WI38 (cell line): ENCODE measurements around the gene KNOP1.

Source experiments
- H3K4me3 ChIP-seq: 2 replicates; pipeline ENCODE4 v1.5.1; 2011; ENCODE audit warnings: low read depth, mild to moderate bottlenecking, control low read depth, low read length
- TF ChIP-seq, protein P1 (sequence below): IDR thresholded peaks from 2 replicates; pipeline ENCODE4 v1.5.1; 2012; ENCODE audit warnings: low read depth, mild to moderate bottlenecking, control low read depth, low read length

Gene KNOP1

DNA sequence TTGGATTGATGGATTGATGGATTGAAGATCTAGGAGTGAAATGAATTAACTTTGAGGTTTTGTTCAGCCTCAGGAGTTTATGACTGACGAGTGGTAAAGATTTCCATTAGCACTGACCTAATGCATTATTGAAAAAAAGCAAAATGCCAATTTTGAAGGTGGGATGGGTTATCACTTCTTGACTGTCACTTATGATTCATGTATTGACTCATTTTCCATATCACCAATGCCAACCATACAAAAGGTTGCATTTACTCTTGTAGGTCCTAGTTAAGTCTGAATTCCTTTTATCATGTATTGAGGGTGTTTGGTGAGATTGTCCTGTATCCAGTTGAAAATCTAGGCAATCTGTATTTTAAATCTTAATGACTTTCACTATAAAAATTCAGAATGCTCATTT lies 57.6 kb downstream of the KNOP1 start:
- TF ChIP-seq, protein P1, sequence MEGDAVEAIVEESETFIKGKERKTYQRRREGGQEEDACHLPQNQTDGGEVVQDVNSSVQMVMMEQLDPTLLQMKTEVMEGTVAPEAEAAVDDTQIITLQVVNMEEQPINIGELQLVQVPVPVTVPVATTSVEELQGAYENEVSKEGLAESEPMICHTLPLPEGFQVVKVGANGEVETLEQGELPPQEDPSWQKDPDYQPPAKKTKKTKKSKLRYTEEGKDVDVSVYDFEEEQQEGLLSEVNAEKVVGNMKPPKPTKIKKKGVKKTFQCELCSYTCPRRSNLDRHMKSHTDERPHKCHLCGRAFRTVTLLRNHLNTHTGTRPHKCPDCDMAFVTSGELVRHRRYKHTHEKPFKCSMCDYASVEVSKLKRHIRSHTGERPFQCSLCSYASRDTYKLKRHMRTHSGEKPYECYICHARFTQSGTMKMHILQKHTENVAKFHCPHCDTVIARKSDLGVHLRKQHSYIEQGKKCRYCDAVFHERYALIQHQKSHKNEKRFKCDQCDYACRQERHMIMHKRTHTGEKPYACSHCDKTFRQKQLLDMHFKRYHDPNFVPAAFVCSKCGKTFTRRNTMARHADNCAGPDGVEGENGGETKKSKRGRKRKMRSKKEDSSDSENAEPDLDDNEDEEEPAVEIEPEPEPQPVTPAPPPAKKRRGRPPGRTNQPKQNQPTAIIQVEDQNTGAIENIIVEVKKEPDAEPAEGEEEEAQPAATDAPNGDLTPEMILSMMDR, result no peak
- no peak overlapping the region for H3K4me3 ChIP-seq

DNA sequence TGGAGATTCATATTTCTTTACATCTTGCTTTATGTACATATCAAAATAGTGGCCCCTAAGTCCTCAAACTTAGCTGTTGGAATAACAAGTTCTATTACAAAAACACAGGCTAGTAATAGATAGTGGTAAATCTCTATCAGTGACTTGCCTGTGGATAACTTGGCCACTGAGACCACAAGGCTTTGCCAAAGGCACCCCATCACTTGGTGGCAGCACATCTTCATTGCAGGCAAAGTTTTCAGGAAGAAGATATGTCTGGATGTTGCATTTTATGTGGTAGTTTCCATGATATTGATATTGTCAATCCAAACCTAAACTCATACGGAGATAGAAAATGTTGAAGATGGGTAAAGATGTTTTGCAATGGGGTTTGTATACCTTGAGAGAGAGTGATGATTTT lies 58.5 kb downstream of the KNOP1 start:
- H3K4me3 ChIP-seq, result no peak overlapping the region
- TF ChIP-seq, protein P1, result no peak

DNA sequence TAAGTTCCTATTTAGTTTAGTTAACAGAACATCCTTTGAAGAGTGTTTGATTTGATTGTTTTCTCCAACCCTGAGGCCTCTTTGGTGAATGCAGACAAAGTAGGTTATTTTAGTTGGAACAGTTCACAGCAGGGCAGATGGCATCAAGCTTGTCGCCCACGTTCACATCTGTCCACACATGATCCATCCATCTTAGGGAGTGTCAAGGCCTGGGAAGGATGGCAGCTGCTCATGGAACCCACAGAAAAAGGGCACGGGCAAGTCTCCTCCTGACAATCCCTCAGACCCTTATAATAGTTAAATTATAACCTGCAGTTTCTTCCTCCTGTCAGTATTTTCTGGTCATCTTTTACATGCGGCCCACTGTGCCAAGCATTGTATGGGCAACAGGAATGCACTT lies 60.2 kb downstream of the KNOP1 start:
- TF ChIP-seq, protein P1, result no peak
- no peak overlapping the region for H3K4me3 ChIP-seq

DNA sequence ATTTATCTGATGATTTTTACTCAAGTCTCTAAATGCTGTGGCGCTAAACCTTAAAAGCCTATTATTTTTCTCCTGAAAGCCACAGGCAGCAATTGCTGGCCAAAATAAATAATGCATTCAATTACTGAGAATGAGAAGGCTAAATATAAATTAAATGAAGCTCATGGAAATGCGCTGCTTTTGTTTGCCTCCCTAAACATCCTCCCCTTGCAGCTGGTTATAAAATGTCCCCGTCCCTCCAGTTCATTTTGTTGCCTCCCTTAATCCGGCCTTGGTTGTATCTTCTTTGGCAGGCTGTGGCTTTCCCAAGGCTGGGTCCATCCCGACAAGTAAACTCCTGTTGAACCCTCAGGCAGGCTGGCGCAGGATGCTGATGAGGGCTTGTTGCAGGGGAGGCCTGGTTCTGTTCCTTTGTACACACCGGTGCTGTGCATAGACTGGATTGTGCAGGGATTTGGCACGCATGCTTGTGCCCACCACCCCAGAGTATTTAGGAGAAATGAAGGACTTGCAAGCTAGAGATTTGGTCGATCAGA lies 62.7 kb downstream of the KNOP1 start:
- H3K4me3 ChIP-seq, result no peak overlapping the region

DNA sequence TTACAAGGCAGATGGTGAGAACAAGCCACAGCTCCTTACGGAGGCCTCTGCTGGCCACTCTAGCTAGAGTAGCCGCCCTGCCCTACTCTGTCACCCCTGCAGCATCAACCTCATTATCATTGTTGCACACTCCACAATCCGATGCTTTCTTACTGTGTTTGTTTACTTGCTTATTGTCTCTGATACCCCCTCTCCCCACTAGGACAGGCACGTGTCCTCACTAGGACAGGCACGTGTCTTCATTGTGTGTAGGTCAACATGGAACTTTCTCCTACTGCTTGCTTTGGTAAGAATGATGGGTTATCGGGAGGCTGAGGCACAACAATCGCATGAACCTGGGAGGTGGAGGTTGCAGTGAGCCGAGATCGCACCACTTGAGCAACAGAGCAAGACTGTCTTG lies 63.9 kb downstream of the KNOP1 start:
- TF ChIP-seq, protein P1, result no peak

More for the DNA sequence above, 62.7 kb downstream of the KNOP1 start:
- TF ChIP-seq, protein P1, result no peak

More for the DNA sequence above, 63.9 kb downstream of the KNOP1 start:
- no peak overlapping the region for H3K4me3 ChIP-seq
